AG09319 (cell line): ENCODE results near the gene TARBP1.
A peak's percentile ranks its signal among the peaks of the same experiment; 100 is the strongest.

ENCODE experiments used
- DNase-seq: peaks from one replicate; pipeline ENCODE4 v3.0.0-alpha.2; 2010; ENCODE audit warnings: low read depth; ENCODE audit errors: extremely low read depth
- TF ChIP-seq, protein P1 (sequence below): IDR thresholded peaks from 2 replicates; pipeline ENCODE4 v1.5.1; 2011; ENCODE audit warnings: low read depth, mild to moderate bottlenecking, inconsistent platforms, low read length, moderate library complexity

TARBP1 gene

GRCh38 chr1:234488054-234489006, 9.4 kb upstream of the TARBP1 start:
- TF ChIP-seq, protein P1, sequence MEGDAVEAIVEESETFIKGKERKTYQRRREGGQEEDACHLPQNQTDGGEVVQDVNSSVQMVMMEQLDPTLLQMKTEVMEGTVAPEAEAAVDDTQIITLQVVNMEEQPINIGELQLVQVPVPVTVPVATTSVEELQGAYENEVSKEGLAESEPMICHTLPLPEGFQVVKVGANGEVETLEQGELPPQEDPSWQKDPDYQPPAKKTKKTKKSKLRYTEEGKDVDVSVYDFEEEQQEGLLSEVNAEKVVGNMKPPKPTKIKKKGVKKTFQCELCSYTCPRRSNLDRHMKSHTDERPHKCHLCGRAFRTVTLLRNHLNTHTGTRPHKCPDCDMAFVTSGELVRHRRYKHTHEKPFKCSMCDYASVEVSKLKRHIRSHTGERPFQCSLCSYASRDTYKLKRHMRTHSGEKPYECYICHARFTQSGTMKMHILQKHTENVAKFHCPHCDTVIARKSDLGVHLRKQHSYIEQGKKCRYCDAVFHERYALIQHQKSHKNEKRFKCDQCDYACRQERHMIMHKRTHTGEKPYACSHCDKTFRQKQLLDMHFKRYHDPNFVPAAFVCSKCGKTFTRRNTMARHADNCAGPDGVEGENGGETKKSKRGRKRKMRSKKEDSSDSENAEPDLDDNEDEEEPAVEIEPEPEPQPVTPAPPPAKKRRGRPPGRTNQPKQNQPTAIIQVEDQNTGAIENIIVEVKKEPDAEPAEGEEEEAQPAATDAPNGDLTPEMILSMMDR = no peak
- DNase-seq = no peak

GRCh38 chr1:234486858-234487840, 8.2 kb upstream of the TARBP1 start:
- TF ChIP-seq, protein P1 = peak; percentile 83
- peak; percentile 57 for DNase-seq

GRCh38 chr1:234484991-234485739, 6.2 kb upstream of the TARBP1 start:
- TF ChIP-seq, protein P1 = no peak
- no peak for DNase-seq

- DNase-seq = no peak
- TF ChIP-seq, protein P1 = no peak
Observed at GRCh38 chr1:234484218-234484617, 5.2 kb upstream of the TARBP1 start.

DNA sequence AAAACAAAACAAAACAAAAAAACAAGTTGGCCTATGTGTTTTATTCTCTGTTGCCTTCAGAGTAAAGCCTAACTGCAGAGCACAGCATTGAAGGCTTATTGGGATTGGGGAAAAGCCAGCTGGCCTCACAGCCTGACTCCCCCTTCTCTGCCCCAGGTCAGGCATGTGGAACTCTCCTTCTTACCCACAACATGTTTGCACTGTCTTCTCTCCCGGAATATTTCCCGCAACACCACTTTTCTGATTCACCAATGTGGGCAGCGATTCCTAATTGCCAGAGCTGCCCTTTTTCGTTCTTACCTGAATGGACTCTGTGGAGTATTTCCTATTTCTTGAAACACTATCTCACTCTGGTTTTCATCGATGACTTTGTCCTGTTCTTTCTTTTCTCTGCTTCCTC, 2.8 kb upstream of the TARBP1 start:
- TF ChIP-seq, protein P1 = no peak
- no peak for DNase-seq

DNA sequence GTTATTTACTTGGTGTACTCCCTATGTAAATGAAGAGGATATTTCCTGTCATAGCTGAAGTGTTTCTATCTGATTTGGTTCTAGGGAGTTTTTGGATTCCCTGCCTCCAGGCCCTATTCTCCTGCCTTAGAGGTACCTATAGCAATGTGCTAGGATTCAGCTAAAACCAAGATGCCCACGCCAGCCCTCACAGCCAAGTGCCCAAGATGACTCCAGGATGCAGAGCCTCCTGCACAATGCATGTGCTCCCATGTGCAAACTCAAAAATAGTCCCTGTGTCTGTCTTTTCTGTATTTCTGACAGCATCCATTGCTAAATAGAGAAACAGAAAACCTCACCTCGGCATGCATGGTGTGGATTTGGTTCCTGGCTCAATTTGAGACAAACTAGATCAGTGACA, 887 bp upstream of the TARBP1 start:
- TF ChIP-seq, protein P1 = no peak
- no peak for DNase-seq
